Spleen (tissue), 11 donors: ENCODE results near the gene GON4L. TPM values are rescaled to one million over a fixed set of nuclear protein-coding genes. Genes with fewer than 3 reads are reported as not detected.

Source experiments
- DNase-seq: peaks from one replicate; pipeline ENCODE4 v3.0.0-alpha.2; 2020
- H3K27ac ChIP-seq, 8 donors: fragments of 200-600 bp; sonication (generic) in 7 of 8; 1 replicate in 4 of 8; 2 replicates in 4 of 8; pipeline versions ENCODE4 v1.5.0 to v1.8.0; 2016 to 2021; ENCODE audit warnings: inconsistent platforms in 4 of 8, mild to moderate bottlenecking in 4 of 8, moderate library complexity in 1 of 8
- H3K27me3 ChIP-seq, 7 donors: fragments of 200-600 bp; sonication (generic) in 6 of 7; replicated peaks in 1 of 7; 1 replicate in 4 of 7; 2 replicates in 3 of 7; pipeline versions ENCODE4 v1.5.0 to v1.8.0; 2016 to 2021; ENCODE audit warnings: inconsistent platforms in 3 of 7, mild to moderate bottlenecking in 1 of 7
- H3K36me3 ChIP-seq, 6 donors: fragments of 200-600 bp; sonication (generic) in 5 of 6; 1 replicate in 4 of 6; 2 replicates in 2 of 6; pipeline versions ENCODE4 v1.5.0 to v1.8.0; 2016 to 2021; ENCODE audit warnings: inconsistent platforms in 2 of 6
- H3K4me1 ChIP-seq, 6 donors: fragments of 200-600 bp; sonication (generic) in 5 of 6; 1 replicate in 3 of 6; 2 replicates in 3 of 6; pipeline versions ENCODE4 v1.5.0 to v1.8.0; 2016 to 2021; ENCODE audit warnings: inconsistent platforms in 3 of 6
- H3K4me3 ChIP-seq, 8 donors: fragments of 200-600 bp; sonication (generic) in 7 of 8; 1 replicate in 4 of 8; 2 replicates in 4 of 8; pipeline versions ENCODE4 v1.5.0 to v1.8.0; 2016 to 2021; ENCODE audit warnings: inconsistent platforms in 4 of 8, mild to moderate bottlenecking in 4 of 8, moderate library complexity in 2 of 8
- H3K9me3 ChIP-seq, 8 donors: fragments of 200-600 bp; sonication (generic) in 7 of 8; 1 replicate in 4 of 8; 2 replicates in 4 of 8; pipeline versions ENCODE4 v1.5.0 to v1.8.0; 2016 to 2021; ENCODE audit warnings: inconsistent platforms in 4 of 8
- POLR2A ChIP-seq, 3 donors: fragments of 450-650 bp; IDR thresholded peaks; one replicate each; pipeline ENCODE4 v1.5.1; 2017; ENCODE audit warnings: antibody characterized with exemption in 3 of 3, mild to moderate bottlenecking in 1 of 3
- POLR2AphosphoS5 ChIP-seq, 3 donors: sonication (generic); formaldehyde crosslinking; IDR thresholded peaks; one replicate each; pipeline ENCODE4 v1.5.1; 2017; ENCODE audit warnings: antibody characterized with exemption in 3 of 3
- WGBS, 5 donors: extraction: QIAGEN DNeasy Blood & Tissue Kit in 3 of 5; methylation state at CpG; one replicate each; pipeline versions ENCODE4 v1.1.5 to v1.1.7; 2013 to 2018; 5-methylcytosine and 5-hydroxymethylcytosine counted together
- intact Hi-C: fragments of 100-400 bp; cut with DNase I; formaldehyde crosslinking; loops from one replicate; pipeline ENCODE4 v1.15.0; 2023; ENCODE audit warnings: low total_unique reads
- polyA plus RNA-seq, 3 donors: library from polyadenylated mRNA; stranded (reverse); fragments of 200-250 nt; gene quantifications; one replicate each; pipeline ENCODE4 v1.2.1, GENCODE V29; 2013
- total RNA-seq, 7 donors: library from RNA; depleted of rRNA in 3 of 7; stranded (reverse); fragments of >200 nt in 3 of 7; fragmentation: NEBNext Ultra II Directional in 4 of 7; extraction: Animal tissue kit (Norgen Biotek cat#: 25700) in 4 of 7; gene quantifications; one replicate each; pipeline versions ENCODE4 v1.1.0 to v1.2.1, GENCODE V29; 2016 to 2021
- TF ChIP-seq, protein P1 (sequence below), 11 experiments: fragments of 200-600 bp in 7 of 11; fragments of 450-650 bp in 4 of 11; sonication (generic) in 4 of 11; IDR thresholded peaks in 8 of 11; conservative IDR thresholded peaks in 3 of 11; 1 replicate in 7 of 11; 2 replicates in 4 of 11; pipeline versions ENCODE4 v1.4.0 to v1.8.0; 2016 to 2021; ENCODE audit warnings: antibody characterized with exemption in 11 of 11, inconsistent platforms in 4 of 11, mild to moderate bottlenecking in 1 of 11
- donor health status: healthy with polysubstance abuse.
- donor health status: DM: no; HTN: no; CAD: no; lungs with moderate emphysema.
- donor health status: DM: no; HTN: no; CAD: no.
- donor health status: Bipolar disorder and iron deficiency.
- donor health status: healthy.
- donor health status: DM: no; HTN: no; CAD: no.
- donor health status: DM: yes; HTN: yes; CAD: no.

GON4L gene
- total and polyA plus RNA-seq, 10 donors = 12.3 to 103 (median 66.2) TPM

DNA sequence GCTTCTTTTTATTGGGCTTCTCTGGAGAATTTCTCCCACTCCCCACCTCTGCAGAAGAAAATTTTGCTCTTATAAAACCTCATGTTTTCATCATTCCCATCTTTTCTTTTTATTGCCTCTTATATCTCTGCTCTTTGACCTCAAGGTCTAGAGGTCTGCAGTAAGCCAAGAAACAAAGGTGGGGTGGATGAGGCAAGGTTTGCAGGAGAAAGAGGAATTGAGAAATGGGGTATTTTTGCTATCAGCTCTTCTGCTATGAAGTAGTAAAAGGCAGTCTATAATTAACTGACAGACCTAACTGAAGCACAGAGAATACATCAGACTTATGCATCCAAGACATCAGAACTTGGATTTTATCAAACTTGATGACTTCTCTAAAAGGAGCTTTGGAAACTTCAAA, 25.2 kb upstream of the GON4L start:
- no peak overlapping the region for H3K27ac ChIP-seq

DNA sequence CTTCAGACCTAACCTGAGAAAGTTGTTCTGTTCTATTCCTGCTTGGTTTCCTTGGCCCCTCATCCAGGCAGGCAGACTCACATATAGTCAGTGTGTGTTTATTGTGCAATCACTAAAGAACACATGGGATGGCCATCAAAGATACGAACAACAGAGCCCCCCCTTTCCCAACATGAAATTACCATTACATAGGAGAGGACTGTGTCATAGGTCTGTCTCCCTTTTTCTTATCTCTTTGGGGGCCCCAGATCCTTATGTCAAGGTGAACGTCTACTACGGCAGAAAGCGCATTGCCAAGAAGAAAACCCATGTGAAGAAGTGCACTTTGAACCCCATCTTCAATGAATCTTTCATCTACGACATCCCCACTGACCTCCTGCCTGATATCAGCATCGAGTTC, 23.9 kb upstream of the GON4L start:
- H3K27ac ChIP-seq = no peak overlapping the region
- TF ChIP-seq, protein P1, sequence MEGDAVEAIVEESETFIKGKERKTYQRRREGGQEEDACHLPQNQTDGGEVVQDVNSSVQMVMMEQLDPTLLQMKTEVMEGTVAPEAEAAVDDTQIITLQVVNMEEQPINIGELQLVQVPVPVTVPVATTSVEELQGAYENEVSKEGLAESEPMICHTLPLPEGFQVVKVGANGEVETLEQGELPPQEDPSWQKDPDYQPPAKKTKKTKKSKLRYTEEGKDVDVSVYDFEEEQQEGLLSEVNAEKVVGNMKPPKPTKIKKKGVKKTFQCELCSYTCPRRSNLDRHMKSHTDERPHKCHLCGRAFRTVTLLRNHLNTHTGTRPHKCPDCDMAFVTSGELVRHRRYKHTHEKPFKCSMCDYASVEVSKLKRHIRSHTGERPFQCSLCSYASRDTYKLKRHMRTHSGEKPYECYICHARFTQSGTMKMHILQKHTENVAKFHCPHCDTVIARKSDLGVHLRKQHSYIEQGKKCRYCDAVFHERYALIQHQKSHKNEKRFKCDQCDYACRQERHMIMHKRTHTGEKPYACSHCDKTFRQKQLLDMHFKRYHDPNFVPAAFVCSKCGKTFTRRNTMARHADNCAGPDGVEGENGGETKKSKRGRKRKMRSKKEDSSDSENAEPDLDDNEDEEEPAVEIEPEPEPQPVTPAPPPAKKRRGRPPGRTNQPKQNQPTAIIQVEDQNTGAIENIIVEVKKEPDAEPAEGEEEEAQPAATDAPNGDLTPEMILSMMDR (IDR thresholded peaks at IDR 0.05 in 8 of 11, conservative IDR thresholded peaks at IDR 0.05 in 3 of 11) = no peak
- TF ChIP-seq POLR2A (IDR thresholded peaks at IDR 0.05) (no peak), POLR2AphosphoS5 (IDR thresholded peaks at IDR 0.05) (no peak)
- intact Hi-C loops = no loop called here
- 89 to 94% (median 91%) methylated on average over 6 of the region's 6 CpGs for WGBS, 5 donors
- DNase-seq = no peak
- H3K9me3 ChIP-seq = no peaks in the 10 kb centered on the region
- no peaks in the 10 kb centered on the region for H3K4me1 ChIP-seq
- H3K4me3 ChIP-seq = no peak overlapping the region
- no peaks in the 10 kb centered on the region for H3K27me3 ChIP-seq
- H3K36me3 ChIP-seq = peaks cover 0 to 29% (median 2%) of the 10 kb centered on the region in 6 donors

More for the DNA sequence above, 25.2 kb upstream of the GON4L start:
- Histone ChIP-seq H3K4me3 (no peak overlapping the region), H3K9me3 (no peaks in the 10 kb centered on the region), H3K4me1 (no peaks in the 10 kb centered on the region), H3K27me3 (no peaks in the 10 kb centered on the region), H3K36me3 (peaks cover 0 to 29% (median 2%) of the 10 kb centered on the region in 6 donors)
- intact Hi-C loops = no loop called here
- TF ChIP-seq POLR2AphosphoS5 (IDR thresholded peaks at IDR 0.05) (no peak), POLR2A (IDR thresholded peaks at IDR 0.05) (no peak)
- TF ChIP-seq, protein P1 (IDR thresholded peaks at IDR 0.05 in 8 of 11, conservative IDR thresholded peaks at IDR 0.05 in 3 of 11) = no peak
- no peak for DNase-seq

DNA sequence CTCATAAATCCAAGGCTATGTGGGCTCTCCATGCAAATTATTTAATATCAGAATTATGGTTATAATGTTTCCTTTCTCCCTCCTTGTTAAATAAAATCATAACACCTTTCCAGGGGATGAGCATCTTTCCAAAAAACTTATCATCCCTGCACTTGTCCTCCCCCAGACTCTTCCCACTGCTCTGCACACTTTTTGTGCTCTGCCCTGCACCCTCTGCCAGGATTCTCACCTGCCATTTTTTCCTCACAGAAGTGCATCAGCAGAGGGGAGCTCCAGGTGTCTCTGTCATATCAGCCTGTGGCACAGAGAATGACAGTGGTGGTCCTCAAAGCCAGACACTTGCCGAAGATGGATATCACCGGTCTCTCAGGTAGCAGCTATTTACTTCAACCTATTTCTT, 23.2 kb upstream of the GON4L start:
- Histone ChIP-seq H3K9me3 (no peaks in the 10 kb centered on the region), H3K27ac (no peak overlapping the region), H3K4me3 (no peak overlapping the region), H3K36me3 (peaks cover 0 to 29% (median 2%) of the 10 kb centered on the region in 6 donors), H3K4me1 (no peaks in the 10 kb centered on the region), H3K27me3 (no peaks in the 10 kb centered on the region)
- TF ChIP-seq POLR2A (IDR thresholded peaks at IDR 0.05) = no peak
- no peak for TF ChIP-seq POLR2AphosphoS5 (IDR thresholded peaks at IDR 0.05)
- TF ChIP-seq, protein P1 (IDR thresholded peaks at IDR 0.05 in 8 of 11, conservative IDR thresholded peaks at IDR 0.05 in 3 of 11) = no peak
- 96 to 100% (median 98%) methylated on average over 2 of the region's 2 CpGs for WGBS, 5 donors
- intact Hi-C loops = no loop called here
- DNase-seq = no peak

DNA sequence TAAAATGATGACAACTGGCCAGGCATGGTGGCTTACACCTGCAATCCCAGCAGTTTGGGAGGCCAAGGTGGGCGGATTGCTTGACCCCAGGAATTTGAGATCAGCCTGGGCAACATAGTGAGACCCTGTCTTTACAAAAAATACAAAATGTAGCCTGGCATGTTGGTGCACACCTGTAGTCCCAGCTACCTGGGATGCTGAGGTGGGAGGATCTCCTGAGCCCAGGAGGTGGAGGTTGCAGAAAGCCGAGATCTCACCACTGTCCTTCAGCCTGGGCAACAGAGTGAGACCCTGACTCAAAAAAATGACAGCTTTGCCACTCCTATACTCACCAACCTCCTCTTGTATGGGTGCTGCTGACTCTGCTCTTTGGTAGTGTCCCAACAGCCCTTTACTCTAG, 20.9 kb upstream of the GON4L start:
- 94 to 100% (median 96%) methylated on average over 2 of the region's 2 CpGs for WGBS, 5 donors
- intact Hi-C loops = no loop called here
- TF ChIP-seq POLR2A (IDR thresholded peaks at IDR 0.05) = no peak
- TF ChIP-seq, protein P1 (IDR thresholded peaks at IDR 0.05 in 8 of 11, conservative IDR thresholded peaks at IDR 0.05 in 3 of 11) = no peak
- TF ChIP-seq POLR2AphosphoS5 (IDR thresholded peaks at IDR 0.05) = no peak
- H3K36me3 ChIP-seq = peaks cover 0 to 26% (median 2%) of the 10 kb centered on the region in 6 donors
- H3K27me3 ChIP-seq = no peaks in the 10 kb centered on the region
- no peak for DNase-seq
- no peak overlapping the region for H3K4me3 ChIP-seq
- H3K9me3 ChIP-seq = no peaks in the 10 kb centered on the region
- H3K4me1 ChIP-seq = no peaks in the 10 kb centered on the region
- no peak overlapping the region for H3K27ac ChIP-seq
